Dedifferentiated amniotic fluid mesenchymal stem cell (primary cell): ENCODE results near the gene ZFP64.
A peak's percentile ranks its signal among the peaks of the same experiment; 100 is the strongest.
"Not testable (repeated sequence)": the region's sequence is repeated elsewhere in the genome, so short reads cannot be mapped to it uniquely, and the experiment has no call there.

Experiments used
- DNase-seq: peaks from one replicate; pipeline ENCODE4 v3.0.0-alpha.2; 2016; ENCODE audit errors: extremely low spot score

The ZFP64 gene

GRCh38 chr20:52160049-52160570, 31.5 kb downstream of the ZFP64 start:
- DNase-seq, result no peak

GRCh38 chr20:52154575-52154974, 37.0 kb downstream of the ZFP64 start:
- no peak for DNase-seq

GRCh38 chr20:52153896-52154295, 37.7 kb downstream of the ZFP64 start:
- no peak for DNase-seq

GRCh38 chr20:52152921-52153320, 38.7 kb downstream of the ZFP64 start:
- DNase-seq, result no peak

- no peak for DNase-seq
Observed at GRCh38 chr20:52152416-52152815, 39.2 kb downstream of the ZFP64 start.

GRCh38 chr20:52150440-52151258, 40.9 kb downstream of the ZFP64 start:
- DNase-seq, result peak; percentile 56

- DNase-seq, result no peak
Observed at GRCh38 chr20:52145587-52145986, 46.0 kb downstream of the ZFP64 start.

- no peak for DNase-seq
Observed at GRCh38 chr20:52143277-52143676, 48.3 kb downstream of the ZFP64 start.

GRCh38 chr20:52142757-52143156, 48.8 kb downstream of the ZFP64 start:
- no peak for DNase-seq

- no peak for DNase-seq
Observed at GRCh38 chr20:52139986-52140385, 51.6 kb downstream of the ZFP64 start.

GRCh38 chr20:52137850-52138249, 53.7 kb downstream of the ZFP64 start:
- no peak for DNase-seq

GRCh38 chr20:52133714-52134113, 57.9 kb downstream of the ZFP64 start:
- DNase-seq, result not testable (repeated sequence)

GRCh38 chr20:52132337-52132736, 59.2 kb downstream of the ZFP64 start:
- no peak for DNase-seq

- DNase-seq, result no peak
Observed at GRCh38 chr20:52131048-52131643, 60.4 kb downstream of the ZFP64 start.

- DNase-seq, result no peak
Observed at GRCh38 chr20:52130406-52130805, 61.2 kb downstream of the ZFP64 start.

- no peak for DNase-seq
Observed at GRCh38 chr20:52129611-52130010, 62.0 kb downstream of the ZFP64 start.

- DNase-seq, result no peak
Observed at GRCh38 chr20:52127309-52127708, 64.3 kb downstream of the ZFP64 start.

GRCh38 chr20:52124821-52125220, 66.8 kb downstream of the ZFP64 start:
- DNase-seq, result no peak

- no peak for DNase-seq
Observed at GRCh38 chr20:52118696-52119095, 72.9 kb downstream of the ZFP64 start.

- DNase-seq, result no peak
Observed at GRCh38 chr20:52118016-52118623, 73.5 kb downstream of the ZFP64 start.

- no peak for DNase-seq
Observed at GRCh38 chr20:52110456-52110855, 81.1 kb downstream of the ZFP64 start.
